ENCODE results near the gene FAM107A.

FAM107A gene

GRCh38 chr3:58603606-58604005 is 26.4 kb upstream of the FAM107A start:
- TF ChIP-seq CTCF (IDR thresholded peaks at IDR 0.05) = no peak
- no peaks in the 10 kb centered on the region for H3K36me3 Mint-ChIP-seq (ENCODE audit: low read depth)
- no peak for DNase-seq
- H3K4me1 Mint-ChIP-seq = no peaks in the 10 kb centered on the region
- peaks cover 7% of the 10 kb centered on the region for H3K9me3 Mint-ChIP-seq
- H3K4me3 Mint-ChIP-seq = no peak overlapping the region
- H3K27me3 Mint-ChIP-seq (ENCODE audit: low read depth, poor library complexity) = peaks cover 22% of the 10 kb centered on the region
- H3K27ac Mint-ChIP-seq = no peak overlapping the region

GRCh38 chr3:58597770-58598310 is 20.6 kb upstream of the FAM107A start:
- Mint-ChIP-seq H3K4me3 (no peak overlapping the region), H3K27me3 (ENCODE audit: low read depth, poor library complexity) (peaks cover 5% of the 10 kb centered on the region), H3K9me3 (no peaks in the 10 kb centered on the region), H3K36me3 (ENCODE audit: low read depth) (no peaks in the 10 kb centered on the region), H3K27ac (no peak overlapping the region), H3K4me1 (no peaks in the 10 kb centered on the region)
- no peak for TF ChIP-seq CTCF (IDR thresholded peaks at IDR 0.05)
- DNase-seq = no peak

GRCh38 chr3:58596834-58597518 is 19.8 kb upstream of the FAM107A start:
- DNase-seq = no peak
- Mint-ChIP-seq H3K9me3 (no peaks in the 10 kb centered on the region), H3K4me3 (no peak overlapping the region), H3K4me1 (no peaks in the 10 kb centered on the region), H3K27me3 (ENCODE audit: low read depth, poor library complexity) (peaks cover 5% of the 10 kb centered on the region), H3K27ac (no peak overlapping the region), H3K36me3 (ENCODE audit: low read depth) (no peaks in the 10 kb centered on the region)
- no peak for TF ChIP-seq CTCF (IDR thresholded peaks at IDR 0.05)

GRCh38 chr3:58594117-58594516 is 16.9 kb upstream of the FAM107A start:
- no peak for DNase-seq
- H3K4me3 Mint-ChIP-seq = no peak overlapping the region
- no peaks in the 10 kb centered on the region for H3K9me3 Mint-ChIP-seq
- TF ChIP-seq CTCF (IDR thresholded peaks at IDR 0.05) = no peak
- no peak overlapping the region for H3K27ac Mint-ChIP-seq
- no peaks in the 10 kb centered on the region for H3K36me3 Mint-ChIP-seq (ENCODE audit: low read depth)
- H3K27me3 Mint-ChIP-seq (ENCODE audit: low read depth, poor library complexity) = peaks cover 11% of the 10 kb centered on the region
- no peaks in the 10 kb centered on the region for H3K4me1 Mint-ChIP-seq

- Mint-ChIP-seq H3K27me3 (ENCODE audit: low read depth, poor library complexity) (peaks cover 33% of the 10 kb centered on the region), H3K36me3 (ENCODE audit: low read depth) (no peaks in the 10 kb centered on the region), H3K27ac (no peak overlapping the region), H3K4me1 (peaks cover 8% of the 10 kb centered on the region), H3K9me3 (no peaks in the 10 kb centered on the region), H3K4me3 (no peak overlapping the region)
- no peak for TF ChIP-seq CTCF (IDR thresholded peaks at IDR 0.05)
- no peak for DNase-seq
Measured at GRCh38 chr3:58591517-58592510, 14.6 kb upstream of the FAM107A start.
